Activated CD8-positive, alpha-beta memory T cell treated with anti-CD3 and anti-CD28 coated beads for 4 hours (primary cell): ENCODE measurements around the gene POTED.
"Not testable (repeated sequence)": the region's sequence is repeated elsewhere in the genome, so short reads cannot be mapped to it uniquely, and the experiment has no call there.

ENCODE experiments used
- DNase-seq, 2 donors: peaks; one replicate each; pipeline ENCODE4 v3.0.0-alpha.2; 2020; ENCODE audit warnings: low read depth in 2 of 2

Gene POTED

DNA sequence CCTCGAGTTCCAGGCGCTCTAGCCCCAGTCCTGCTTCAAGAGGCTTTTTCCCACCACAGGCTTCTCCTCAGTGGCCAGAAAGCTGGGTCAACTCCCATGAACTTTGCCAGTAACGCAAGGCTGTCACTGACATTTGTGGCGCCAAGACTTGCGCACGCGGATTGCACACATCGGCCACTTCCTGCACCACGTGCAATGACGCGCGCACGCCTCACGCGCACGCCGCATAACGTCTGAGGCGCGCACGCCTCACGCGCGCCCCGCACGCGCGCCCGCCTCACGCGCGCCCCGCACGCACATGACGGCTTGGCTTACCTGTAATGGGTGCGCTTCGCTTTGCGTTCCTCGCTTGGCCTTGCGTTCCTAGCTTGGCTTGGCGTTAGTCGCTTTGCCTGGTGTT lies at the start of gene POTED:
POTED (plus strand) TSS at position 301 of the 400 bp plus-strand sequence. CDS start 452 bp downstream, outside the sequence.
- not testable (repeated sequence) for DNase-seq

DNA sequence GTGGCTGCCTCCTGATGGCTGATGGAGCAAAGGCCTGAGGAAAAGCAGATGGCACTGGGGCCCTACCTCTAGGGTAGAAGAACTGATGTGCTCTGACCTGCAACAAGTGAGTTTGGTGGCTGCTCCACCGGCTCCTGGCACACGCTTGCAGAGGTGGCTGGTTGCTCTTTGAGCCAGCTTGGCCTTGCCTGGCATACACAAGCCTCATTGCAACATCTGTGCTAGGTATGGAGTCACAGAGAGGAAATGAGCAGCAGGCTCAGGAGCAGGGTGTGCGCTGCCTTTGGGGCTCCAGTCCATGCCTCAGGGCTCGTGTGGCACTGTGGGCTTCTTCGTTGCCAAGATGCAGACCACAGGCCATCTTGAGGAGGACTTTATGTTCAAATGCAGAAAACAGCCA lies 40.5 kb downstream of the POTED start:
- not testable (repeated sequence) for DNase-seq

- not testable (repeated sequence) for DNase-seq
These were observed 42.2 kb downstream of the POTED start for GRCh38 chr21:13651746-13652145.
